Activated CD4-positive, alpha-beta T cell treated with anti-CD3 and anti-CD28 coated beads, Interleukin-2, amount 10 ng/mL, durations not matched to agents 7 days and 5 days (primary cell): ENCODE measurements around the gene MPL. TPM values are rescaled to one million over a fixed set of nuclear protein-coding genes. Genes with fewer than 3 reads are reported as not detected.
A peak's percentile ranks its signal among the peaks of the same experiment; 100 is the strongest.
"Not testable (repeated sequence)": the region's sequence is repeated elsewhere in the genome, so short reads cannot be mapped to it uniquely, and the experiment has no call there.

Source experiments
- CTCF ChIA-PET: fragments of 350-600 bp; sonication (Branson Sonifier 250); formaldehyde crosslinking; loops from one replicate; lab custom pipeline; 2021; ENCODE audit warnings: antibody characterized with exemption; lab: Charles Lee
- POLR2A ChIA-PET: fragments of 350-600 bp; sonication (Branson Sonifier 250); formaldehyde crosslinking; loops from one replicate; lab custom pipeline; 2021; ENCODE audit warnings: antibody characterized with exemption; lab: Charles Lee
- DNase-seq: peaks from one replicate; pipeline ENCODE4 v3.0.0-alpha.2; 2020
- H3K27ac Mint-ChIP-seq: one replicate; pipeline ENCODE4 v1.8.0; 2021; ENCODE audit warnings: mild to moderate bottlenecking, moderate library complexity, mixed read lengths
- H3K27me3 Mint-ChIP-seq: one replicate; pipeline ENCODE4 v1.8.0; 2021; ENCODE audit warnings: mixed read lengths
- H3K36me3 Mint-ChIP-seq: one replicate; pipeline ENCODE4 v1.8.0; 2021; ENCODE audit warnings: low read depth, mixed read lengths
- H3K4me1 Mint-ChIP-seq: one replicate; pipeline ENCODE4 v1.8.0; 2021; ENCODE audit warnings: mixed read lengths
- H3K4me3 Mint-ChIP-seq: one replicate; pipeline ENCODE4 v1.8.0; 2021; ENCODE audit warnings: mild to moderate bottlenecking, moderate library complexity, mixed read lengths
- H3K9me3 Mint-ChIP-seq: one replicate; pipeline ENCODE4 v1.8.0; 2021; ENCODE audit warnings: mixed read lengths
- total RNA-seq, 2 experiments: library from RNA; stranded (reverse); gene quantifications; one replicate each; pipeline ENCODE4 v1.2.3, GENCODE V29; 2021

Gene MPL
- total RNA-seq, 2 experiments from 2014 or later, result not detected

DNA sequence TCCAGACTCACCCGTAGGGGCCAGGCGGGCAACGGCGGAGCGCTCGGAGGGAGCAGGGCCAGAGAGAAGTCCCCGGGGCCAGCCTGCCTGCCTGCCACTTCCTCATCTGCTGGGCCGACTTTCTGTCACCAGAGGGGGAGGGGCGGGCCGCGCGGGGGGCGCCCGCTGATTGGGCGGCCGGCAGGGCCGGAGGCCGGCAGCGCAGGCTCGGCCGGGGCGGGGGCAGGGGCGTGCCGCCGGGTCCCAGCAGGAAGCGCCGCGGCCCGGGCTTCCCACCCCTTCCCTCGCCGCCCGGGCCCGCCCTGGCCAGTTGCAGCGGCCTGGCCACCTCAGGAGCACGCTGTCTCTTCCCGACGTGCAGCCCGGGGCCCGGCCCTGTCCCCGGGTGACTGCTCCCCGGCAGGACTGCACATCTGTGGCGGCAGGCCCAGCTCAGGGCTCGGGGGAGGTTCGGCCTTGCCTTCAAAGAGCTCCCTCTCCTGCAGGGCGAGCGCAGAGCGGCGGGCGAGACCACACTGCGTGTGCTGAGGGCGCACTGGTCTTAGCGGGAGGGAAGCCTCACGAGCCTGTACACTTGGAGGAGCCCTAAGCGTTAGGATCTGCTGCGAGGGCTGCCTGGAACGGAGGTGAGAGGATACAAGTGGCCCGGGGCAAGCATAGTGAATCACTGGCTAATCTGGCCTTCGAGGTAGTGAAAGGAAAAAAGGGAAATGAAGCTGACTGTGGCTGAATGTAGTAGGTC, 30.5 kb downstream of the MPL start, which contains the start of gene ELOVL1:
Gene ELOVL1, minus strand, starts transcription at position 108 of the 742 bp plus-strand sequence. CDS start 2,402 bp downstream, outside the sequence.
- ChIA-PET POLR2A (interaction anchor here (0.5 to 1.6 kb wide), 4 partner anchors 8 to 282 kb away, joined by 3 to 5 read pairs (median 3); partner anchors contain the start of genes CDC20 and KDM4A), CTCF (interaction anchor here (0.8 to 1.4 kb wide), 9 partner anchors 8 to 22 kb away, joined by 3 to 5 read pairs (median 3); partner anchors contain the start of genes CDC20, MED8 and SZT2)
- peak within 1 kb of the TSS; percentile 94 for H3K4me3 Mint-ChIP-seq
- H3K9me3 Mint-ChIP-seq, result no peaks in the 10 kb centered on the region
- peaks cover 44% of the 10 kb centered on the region for H3K4me1 Mint-ChIP-seq
- H3K36me3 Mint-ChIP-seq, result peaks cover 36% of the 10 kb centered on the region
- peak; percentile 90 for DNase-seq
- peak within 1 kb of the TSS; percentile 95 for H3K27ac Mint-ChIP-seq
- H3K27me3 Mint-ChIP-seq, result no peaks in the 10 kb centered on the region

DNA sequence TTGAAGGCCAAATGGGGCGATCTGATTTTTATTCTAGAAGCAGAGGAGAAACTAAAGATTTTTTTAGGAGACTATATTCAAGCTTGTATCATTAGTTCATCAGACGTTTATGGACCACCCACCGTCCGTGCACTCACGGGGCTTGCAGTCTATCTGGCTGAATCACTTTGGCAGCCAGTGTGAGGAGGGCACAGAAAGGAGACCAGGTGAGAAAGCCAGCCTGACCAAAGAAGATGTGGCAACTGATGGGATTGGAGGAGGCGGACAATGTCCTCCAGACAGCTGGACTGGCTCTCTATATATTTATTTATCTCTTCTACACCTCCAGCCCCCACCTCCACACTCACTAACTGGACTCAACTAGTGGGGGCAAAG, 31.0 kb downstream of the MPL start:
- peak overlapping the region; percentile 94 for H3K4me3 Mint-ChIP-seq
- H3K4me1 Mint-ChIP-seq, result peaks cover 41% of the 10 kb centered on the region
- H3K36me3 Mint-ChIP-seq, result peaks cover 34% of the 10 kb centered on the region
- no peaks in the 10 kb centered on the region for H3K27me3 Mint-ChIP-seq
- no peaks in the 10 kb centered on the region for H3K9me3 Mint-ChIP-seq
- peak overlapping the region; percentile 95 for H3K27ac Mint-ChIP-seq
- DNase-seq, result no peak
- CTCF ChIA-PET, result interaction anchor here (0.8 to 1.4 kb wide), 7 partner anchors 9 to 21 kb away, joined by 3 to 5 read pairs (median 3); partner anchors contain the start of genes MED8 and SZT2
- POLR2A ChIA-PET, result interaction anchor here (0.9 to 1.6 kb wide), 2 partner anchors 9 to 20 kb away, joined by 3 read pairs; no protein-coding TSS in a partner anchor

GRCh38 chr1:43369779-43370178, 32.2 kb downstream of the MPL start:
- Mint-ChIP-seq H3K36me3 (peaks cover 24% of the 10 kb centered on the region), H3K4me1 (peaks cover 38% of the 10 kb centered on the region)
- H3K9me3 Mint-ChIP-seq, H3K27me3 Mint-ChIP-seq, H3K4me3 Mint-ChIP-seq, H3K27ac Mint-ChIP-seq, DNase-seq, POLR2A ChIA-PET: not testable (repeated sequence)
- CTCF ChIA-PET, result interaction anchor here (0.6 to 0.9 kb wide), 4 partner anchors 9 to 1362 kb away, joined by 3 to 5 read pairs (median 3); no protein-coding TSS in a partner anchor

DNA sequence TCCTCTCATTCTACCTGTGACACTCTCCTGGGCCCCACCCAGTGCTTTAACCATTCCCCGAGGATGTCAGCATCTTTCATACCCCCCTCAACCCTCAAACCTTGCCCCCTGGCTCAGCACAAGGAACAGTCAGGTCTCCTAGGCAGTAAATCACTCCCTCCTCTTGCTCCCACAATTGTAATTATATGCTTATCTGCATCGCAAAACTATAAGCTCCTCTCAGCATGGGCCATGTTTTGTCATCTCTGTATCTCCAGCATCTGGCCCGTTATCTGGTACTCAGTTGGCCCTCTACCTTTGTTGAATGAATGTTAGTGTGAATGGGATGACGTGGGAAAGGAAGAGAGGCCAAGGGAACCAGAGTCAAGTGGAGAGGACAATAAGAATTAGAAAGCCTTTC, 32.9 kb downstream of the MPL start:
- Mint-ChIP-seq H3K4me3 (no peak overlapping the region), H3K27me3 (no peaks in the 10 kb centered on the region), H3K9me3 (no peaks in the 10 kb centered on the region), H3K4me1 (peaks cover 31% of the 10 kb centered on the region), H3K36me3 (peaks cover 16% of the 10 kb centered on the region), H3K27ac (no peak overlapping the region)
- POLR2A ChIA-PET, result no interaction called here
- CTCF ChIA-PET, result interaction anchor here (0.6 to 0.9 kb wide), 4 partner anchors 8 to 1361 kb away, joined by 3 to 5 read pairs (median 4); no protein-coding TSS in a partner anchor
- DNase-seq, result no peak

DNA sequence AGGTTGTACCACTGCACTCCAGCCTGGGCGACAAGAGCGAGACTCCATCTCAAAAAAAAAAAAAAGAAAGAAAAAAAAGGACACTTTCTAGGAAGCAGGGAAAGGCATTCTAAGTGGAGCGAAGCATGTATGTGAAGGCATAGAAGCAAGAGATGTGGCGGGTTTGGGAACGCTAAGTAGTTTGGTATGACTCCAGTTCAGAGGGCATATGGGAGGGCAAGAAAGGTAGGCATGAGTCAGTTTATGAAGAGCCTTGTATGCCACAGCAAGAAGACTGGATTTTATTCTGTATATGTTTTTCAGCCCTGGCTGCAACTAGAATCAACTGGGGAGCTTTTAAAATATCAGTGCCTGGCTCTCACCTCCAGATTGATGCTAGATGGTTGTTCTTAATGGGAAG, 34.6 kb downstream of the MPL start:
- Mint-ChIP-seq H3K4me1 (peaks cover 16% of the 10 kb centered on the region), H3K27ac (no peak overlapping the region), H3K27me3 (no peaks in the 10 kb centered on the region), H3K36me3 (peaks cover 7% of the 10 kb centered on the region), H3K4me3 (no peak overlapping the region), H3K9me3 (no peaks in the 10 kb centered on the region)
- POLR2A ChIA-PET, result no interaction called here
- no peak for DNase-seq
- CTCF ChIA-PET, result interaction anchor here (0.9 kb wide), 1 partner anchor 42 kb away, joined by 4 read pairs; no protein-coding TSS in a partner anchor

- no peak for DNase-seq
- H3K9me3 Mint-ChIP-seq, result no peaks in the 10 kb centered on the region
- no peaks in the 10 kb centered on the region for H3K27me3 Mint-ChIP-seq
- H3K4me3 Mint-ChIP-seq, result no peak overlapping the region
- no peak overlapping the region for H3K27ac Mint-ChIP-seq
- CTCF ChIA-PET, result interaction anchor here (0.7 kb wide), 1 partner anchor 10 kb away, joined by 5 read pairs; no protein-coding TSS in a partner anchor
- POLR2A ChIA-PET, result no interaction called here
- H3K36me3 Mint-ChIP-seq, result peaks cover 4% of the 10 kb centered on the region
- H3K4me1 Mint-ChIP-seq, result peaks cover 14% of the 10 kb centered on the region
These were observed 35.7 kb downstream of the MPL start for GRCh38 chr1:43373066-43373940.

- H3K9me3 Mint-ChIP-seq, result no peaks in the 10 kb centered on the region
- POLR2A ChIA-PET, result no interaction called here
These were observed 39.2 kb downstream of the MPL start for GRCh38 chr1:43376723-43377235.

GRCh38 chr1:43377831-43378230, 40.2 kb downstream of the MPL start:
- H3K36me3 Mint-ChIP-seq, result peaks cover 24% of the 10 kb centered on the region
- DNase-seq, result no peak
- no peak overlapping the region for H3K4me3 Mint-ChIP-seq
- ChIA-PET CTCF (interaction anchor here (1.3 kb wide), 1 partner anchor 18 kb away, joined by 3 read pairs; no protein-coding TSS in a partner anchor), POLR2A (interaction anchor here (0.6 kb wide), 1 partner anchor 409 kb away, joined by 3 read pairs; no protein-coding TSS in a partner anchor)
- peaks cover 12% of the 10 kb centered on the region for H3K4me1 Mint-ChIP-seq
- H3K27ac Mint-ChIP-seq, result no peak overlapping the region
- no peaks in the 10 kb centered on the region for H3K9me3 Mint-ChIP-seq
- no peaks in the 10 kb centered on the region for H3K27me3 Mint-ChIP-seq

More at GRCh38 chr1:43376723-43377235, 39.2 kb downstream of the MPL start:
- no peak overlapping the region for H3K4me3 Mint-ChIP-seq
- H3K27ac Mint-ChIP-seq, result no peak overlapping the region
- no peaks in the 10 kb centered on the region for H3K27me3 Mint-ChIP-seq
- CTCF ChIA-PET, result interaction anchor here (0.7 to 1.7 kb wide), 3 partner anchors 11 to 150 kb away, joined by 3 to 5 read pairs (median 3); partner anchors contain the start of genes MED8 and SZT2
- peaks cover 17% of the 10 kb centered on the region for H3K36me3 Mint-ChIP-seq
- H3K4me1 Mint-ChIP-seq, result peaks cover 9% of the 10 kb centered on the region
- no peak for DNase-seq

DNA sequence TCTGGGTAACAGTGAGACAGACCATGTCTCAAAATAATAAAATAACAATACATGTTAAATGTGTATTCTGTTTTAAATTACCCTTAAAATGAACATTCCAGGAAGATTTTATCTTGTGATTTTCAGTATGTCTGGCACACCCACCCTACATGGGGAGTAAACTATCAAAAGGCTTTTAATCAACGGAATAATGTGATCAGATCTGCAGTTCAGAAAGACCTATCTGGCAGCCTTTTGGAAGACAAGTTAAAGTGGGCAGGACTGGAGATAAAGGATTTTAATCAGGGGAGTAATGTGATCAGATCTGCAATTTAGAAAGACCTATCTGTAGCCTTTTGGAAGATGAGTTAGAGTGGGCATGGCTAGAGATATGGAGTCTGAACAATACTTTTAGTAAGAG, 41.9 kb downstream of the MPL start:
- Mint-ChIP-seq H3K9me3 (no peaks in the 10 kb centered on the region), H3K4me3 (no peak overlapping the region), H3K27ac (no peak overlapping the region), H3K36me3 (peaks cover 33% of the 10 kb centered on the region), H3K4me1 (peaks cover 12% of the 10 kb centered on the region), H3K27me3 (no peaks in the 10 kb centered on the region)
- DNase-seq, result no peak
- ChIA-PET CTCF (interaction anchor here (0.7 kb wide), 1 partner anchor 9 kb away, joined by 3 read pairs; no protein-coding TSS in a partner anchor), POLR2A (no interaction called here)

- Mint-ChIP-seq H3K4me3 (no peak overlapping the region), H3K4me1 (peaks cover 12% of the 10 kb centered on the region), H3K27ac (no peak overlapping the region), H3K27me3 (no peaks in the 10 kb centered on the region), H3K9me3 (no peaks in the 10 kb centered on the region), H3K36me3 (peaks cover 47% of the 10 kb centered on the region)
- POLR2A ChIA-PET, result no interaction called here
- no peak for DNase-seq
- CTCF ChIA-PET, result interaction anchor here (1.0 to 1.4 kb wide), 5 partner anchors 9 to 33 kb away, joined by 3 to 4 read pairs (median 3); partner anchors contain the start of gene CDC20
These were observed 44.0 kb downstream of the MPL start for GRCh38 chr1:43381612-43382011.

DNA sequence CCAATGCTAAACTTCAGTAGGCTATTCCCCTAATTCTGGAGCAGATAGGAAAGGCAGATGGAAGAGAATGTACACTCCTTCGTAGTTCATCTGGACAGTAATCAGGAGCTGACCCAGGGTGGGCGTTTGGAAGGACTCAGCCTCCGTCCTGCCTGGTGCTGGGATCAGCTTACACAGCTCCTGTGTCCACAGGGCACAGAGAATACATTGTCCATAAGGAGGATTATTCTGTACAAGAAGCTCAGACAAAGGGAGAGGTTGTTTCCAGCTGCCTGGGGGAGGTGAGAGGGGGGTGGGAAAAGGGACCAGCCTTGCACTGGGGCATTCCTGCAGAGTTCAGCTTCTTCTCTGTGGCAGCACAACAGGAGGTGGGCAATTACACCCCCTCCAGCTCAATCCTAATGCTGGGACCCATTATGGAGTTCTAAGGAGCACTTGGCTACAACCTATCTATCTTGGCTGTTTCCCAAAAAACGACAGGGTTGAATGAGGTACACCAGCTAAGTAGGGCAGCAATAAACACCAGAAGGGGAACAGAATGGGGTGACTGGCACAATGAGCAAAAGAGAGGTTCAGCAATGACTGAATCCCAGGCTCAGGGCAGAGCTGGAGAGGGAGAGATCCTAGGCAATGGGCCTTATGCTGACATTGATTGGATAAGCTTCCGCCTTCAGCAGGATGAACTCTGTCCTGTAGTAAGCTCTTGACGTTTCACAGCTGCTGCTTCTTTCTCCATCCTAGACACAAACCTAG, 44.6 kb downstream of the MPL start:
- DNase-seq, result no peak
- ChIA-PET POLR2A (no interaction called here), CTCF (interaction anchor here (1.0 to 1.4 kb wide), 5 partner anchors 9 to 32 kb away, joined by 3 to 4 read pairs (median 3); partner anchors contain the start of gene CDC20)
- peaks cover 12% of the 10 kb centered on the region for H3K4me1 Mint-ChIP-seq
- no peak overlapping the region for H3K4me3 Mint-ChIP-seq
- no peaks in the 10 kb centered on the region for H3K27me3 Mint-ChIP-seq
- H3K27ac Mint-ChIP-seq, result no peak overlapping the region
- H3K36me3 Mint-ChIP-seq, result peaks cover 52% of the 10 kb centered on the region
- H3K9me3 Mint-ChIP-seq, result no peaks in the 10 kb centered on the region
